Stomach (tissue), 4 donors: ENCODE results near the gene FAM117A.

Source experiments
- CTCF ChIP-seq, 7 experiments: fragments of 450-650 bp in 4 of 7; fragments of 200-600 bp in 3 of 7; sonication (generic) in 3 of 7; IDR thresholded peaks; one replicate each; pipeline ENCODE4 v1.5.1; 2016 to 2019; ENCODE audit warnings: antibody characterized with exemption in 7 of 7, control low read depth in 2 of 7, mild to moderate bottlenecking in 1 of 7
- POLR2AphosphoS5 ChIP-seq, 3 donors: sonication (generic); formaldehyde crosslinking; IDR thresholded peaks; one replicate each; pipeline ENCODE4 v1.6.1; 2016; ENCODE audit warnings: antibody characterized with exemption in 3 of 3

GRCh38 chr17:49667854-49668253 lies 96.1 kb downstream of the FAM117A start:
- no peak for TF ChIP-seq CTCF (IDR thresholded peaks at IDR 0.05)
- TF ChIP-seq POLR2AphosphoS5 (IDR thresholded peaks at IDR 0.05) = no peak
